ENCODE results near the gene SORL1. TPM values are rescaled to one million over a fixed set of nuclear protein-coding genes. Genes with fewer than 3 reads are reported as not detected.

Gene SORL1
- polyA plus RNA-seq, 3 donors, result 52.5 to 61.9 (median 59.4) TPM

DNA sequence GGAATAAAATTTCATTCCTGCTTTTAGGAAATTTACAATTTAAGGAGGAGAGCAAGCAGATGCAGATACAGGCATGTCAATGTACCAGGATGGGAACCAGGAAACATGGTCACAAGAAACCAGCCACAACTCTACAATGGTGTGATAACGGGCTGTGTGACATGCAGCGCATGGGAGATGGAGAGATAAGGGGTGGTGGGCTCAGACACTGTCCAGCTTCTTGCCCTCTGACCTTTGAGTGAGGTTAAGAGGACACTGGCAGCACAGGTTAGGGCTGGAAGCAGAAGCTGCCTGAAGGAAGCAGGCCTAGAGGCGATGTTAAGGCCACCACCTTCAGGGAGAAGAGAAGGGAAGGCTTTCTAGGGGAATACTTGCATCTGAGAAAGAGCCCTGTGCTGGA, 3.0 kb downstream of the SORL1 start:
- Histone ChIP-seq H3K9me3 (replicated peaks in 1 of 2; ENCODE audit: control insufficient read depth in 1 of 2, insufficient read depth in 1 of 2, low read length in 2 of 2) (no peaks in the 10 kb centered on the region), H3K9ac (ENCODE audit: insufficient read depth, low read length, poor library complexity, severe bottlenecking) (no peak overlapping the region), H3K36me3 (replicated peaks in 1 of 2; ENCODE audit: control insufficient read depth in 1 of 2, insufficient read depth in 2 of 2, low read length in 2 of 2) (peaks cover 3 to 19% of the 10 kb centered on the region in 2 donors), H3K27ac (ENCODE audit: low read depth in 1 of 2, low read length in 2 of 2) (peak overlapping the region in 1 of 2 donors; percentile 99), H3K4me1 (ENCODE audit: control insufficient read depth in 1 of 2, insufficient read depth in 2 of 2, low read length in 2 of 2) (peaks cover 76 to 93% of the 10 kb centered on the region in 2 donors), H2AFZ (ENCODE audit: insufficient read depth, low read depth, low read length, poor library complexity, severe bottlenecking) (no peak overlapping the region), H4K20me1 (ENCODE audit: insufficient read depth, low read length) (peaks cover 76% of the 10 kb centered on the region), H3K27me3 (ENCODE audit: control insufficient read depth in 2 of 2, insufficient read depth in 2 of 2, low read length in 2 of 2) (no peaks in the 10 kb centered on the region), H3K4me2 (replicated peaks; ENCODE audit: extremely low read depth, low read length, poor library complexity, severe bottlenecking) (peak overlapping the region; percentile 86), H3K4me3 (replicated peaks in 1 of 3; ENCODE audit: low read depth in 2 of 3, low read length in 3 of 3) (peak overlapping the region in 1 of 3 experiments; percentile 88), H3K79me2 (ENCODE audit: insufficient read depth, low read length) (peaks cover 92% of the 10 kb centered on the region)
- Mint-ChIP-seq H3K27ac (peak overlapping the region; percentile 9 to 97 (median 82)), H3K27me3 (ENCODE audit: low read depth in 3 of 3) (no peaks in the 10 kb centered on the region), H3K9me3 (peaks cover 0 to 2% (median 0%) of the 10 kb centered on the region in 7 donors), H3K4me3 (peak overlapping the region in 1 of 2 donors; percentile 99), H3K36me3 (peaks cover 21 to 36% of the 10 kb centered on the region in 2 donors), H3K4me1 (peaks cover 92% of the 10 kb centered on the region)
- intact Hi-C loops (cut with micrococcal nuclease), result no loop called here
- no peak for DNase-seq
- WGBS (ENCODE audit: insufficient coverage), result 75% methylated on average over 2 of the region's 3 CpGs
- TF ChIP-seq, protein P1, sequence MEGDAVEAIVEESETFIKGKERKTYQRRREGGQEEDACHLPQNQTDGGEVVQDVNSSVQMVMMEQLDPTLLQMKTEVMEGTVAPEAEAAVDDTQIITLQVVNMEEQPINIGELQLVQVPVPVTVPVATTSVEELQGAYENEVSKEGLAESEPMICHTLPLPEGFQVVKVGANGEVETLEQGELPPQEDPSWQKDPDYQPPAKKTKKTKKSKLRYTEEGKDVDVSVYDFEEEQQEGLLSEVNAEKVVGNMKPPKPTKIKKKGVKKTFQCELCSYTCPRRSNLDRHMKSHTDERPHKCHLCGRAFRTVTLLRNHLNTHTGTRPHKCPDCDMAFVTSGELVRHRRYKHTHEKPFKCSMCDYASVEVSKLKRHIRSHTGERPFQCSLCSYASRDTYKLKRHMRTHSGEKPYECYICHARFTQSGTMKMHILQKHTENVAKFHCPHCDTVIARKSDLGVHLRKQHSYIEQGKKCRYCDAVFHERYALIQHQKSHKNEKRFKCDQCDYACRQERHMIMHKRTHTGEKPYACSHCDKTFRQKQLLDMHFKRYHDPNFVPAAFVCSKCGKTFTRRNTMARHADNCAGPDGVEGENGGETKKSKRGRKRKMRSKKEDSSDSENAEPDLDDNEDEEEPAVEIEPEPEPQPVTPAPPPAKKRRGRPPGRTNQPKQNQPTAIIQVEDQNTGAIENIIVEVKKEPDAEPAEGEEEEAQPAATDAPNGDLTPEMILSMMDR (IDR thresholded peaks at IDR 0.05), result no peak

DNA sequence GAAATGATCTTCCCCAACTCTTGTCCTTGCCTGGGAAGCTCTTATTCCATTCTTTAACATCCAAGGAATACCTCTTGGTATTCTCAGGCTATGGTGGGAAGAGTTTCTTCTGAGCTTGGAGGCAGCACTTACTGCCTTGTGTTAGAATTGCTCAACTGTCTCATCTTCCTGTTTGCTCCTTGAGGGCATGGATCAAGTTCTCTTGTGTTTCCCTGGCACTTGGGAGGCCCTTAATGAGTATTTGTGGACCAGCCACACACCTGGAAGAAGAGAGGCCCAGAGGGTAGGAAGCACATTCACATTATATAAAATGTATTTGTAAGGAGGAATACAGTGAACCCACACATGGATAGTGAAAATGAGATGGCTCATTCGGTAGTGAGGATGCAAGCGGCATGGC, 4.0 kb downstream of the SORL1 start:
- Histone ChIP-seq H3K36me3 (replicated peaks in 1 of 2; ENCODE audit: control insufficient read depth in 1 of 2, insufficient read depth in 2 of 2, low read length in 2 of 2) (peaks cover 3 to 19% of the 10 kb centered on the region in 2 donors), H3K27ac (ENCODE audit: low read depth in 1 of 2, low read length in 2 of 2) (peak overlapping the region in 1 of 2 donors; percentile 99), H2AFZ (ENCODE audit: insufficient read depth, low read depth, low read length, poor library complexity, severe bottlenecking) (no peak overlapping the region), H3K4me2 (replicated peaks; ENCODE audit: extremely low read depth, low read length, poor library complexity, severe bottlenecking) (peak overlapping the region; percentile 37), H4K20me1 (ENCODE audit: insufficient read depth, low read length) (peaks cover 87% of the 10 kb centered on the region), H3K4me3 (replicated peaks in 1 of 3; ENCODE audit: low read depth in 2 of 3, low read length in 3 of 3) (peak overlapping the region in 1 of 3 experiments; percentile 27), H3K79me2 (ENCODE audit: insufficient read depth, low read length) (peaks cover 99% of the 10 kb centered on the region), H3K9ac (ENCODE audit: insufficient read depth, low read length, poor library complexity, severe bottlenecking) (no peak overlapping the region), H3K27me3 (ENCODE audit: control insufficient read depth in 2 of 2, insufficient read depth in 2 of 2, low read length in 2 of 2) (no peaks in the 10 kb centered on the region), H3K9me3 (replicated peaks in 1 of 2; ENCODE audit: control insufficient read depth in 1 of 2, insufficient read depth in 1 of 2, low read length in 2 of 2) (no peaks in the 10 kb centered on the region), H3K4me1 (ENCODE audit: control insufficient read depth in 1 of 2, insufficient read depth in 2 of 2, low read length in 2 of 2) (peaks cover 68 to 91% of the 10 kb centered on the region in 2 donors)
- H3K9me3 Mint-ChIP-seq, result peaks cover 0 to 2% (median 0%) of the 10 kb centered on the region in 7 donors
- no CpG with 5 or more reads among the region's 2 CpGs for WGBS (ENCODE audit: insufficient coverage)
- peak overlapping the region in 1 of 2 donors; percentile 70 for H3K4me3 Mint-ChIP-seq
- no peaks in the 10 kb centered on the region for H3K27me3 Mint-ChIP-seq (ENCODE audit: low read depth in 3 of 3)
- H3K36me3 Mint-ChIP-seq, result peaks cover 26 to 38% of the 10 kb centered on the region in 2 donors
- DNase-seq, result peak in 1 of 3 donors; percentile 45
- peak overlapping the region; percentile 22 to 92 (median 78) for H3K27ac Mint-ChIP-seq
- intact Hi-C loops (cut with micrococcal nuclease), result no loop called here
- TF ChIP-seq, protein P1 (IDR thresholded peaks at IDR 0.05), result no peak
- peaks cover 90% of the 10 kb centered on the region for H3K4me1 Mint-ChIP-seq

All from CD14-positive monocyte (primary cell).